ENCODE measurements around the gene LHFPL2.
"Not testable (repeated sequence)": the region's sequence is repeated elsewhere in the genome, so short reads cannot be mapped to it uniquely, and the experiment has no call there.

Gene LHFPL2

GRCh38 chr5:78497573-78498533 is 150.7 kb downstream of the LHFPL2 start:
- DNase-seq = no peak

- no peak for DNase-seq
Observed at GRCh38 chr5:78496373-78496772, 152.2 kb downstream of the LHFPL2 start.

GRCh38 chr5:78495800-78496199 is 152.8 kb downstream of the LHFPL2 start:
- no peak for DNase-seq

- DNase-seq = no peak
Observed at GRCh38 chr5:78492650-78493049, 155.9 kb downstream of the LHFPL2 start.

- no peak for DNase-seq
Observed at GRCh38 chr5:78492224-78492623, 156.3 kb downstream of the LHFPL2 start.

- no peak for DNase-seq
Observed at GRCh38 chr5:78490709-78491485, 157.7 kb downstream of the LHFPL2 start.

- DNase-seq = no peak
Observed at GRCh38 chr5:78487846-78488245, 160.7 kb downstream of the LHFPL2 start.

- DNase-seq = no peak
Observed at GRCh38 chr5:78486218-78486617, 162.4 kb downstream of the LHFPL2 start.

GRCh38 chr5:78483809-78484521 is 164.6 kb downstream of the LHFPL2 start:
- DNase-seq = no peak

- no peak for DNase-seq
Observed at GRCh38 chr5:78482948-78483347, 165.6 kb downstream of the LHFPL2 start.

- DNase-seq = no peak
Observed at GRCh38 chr5:78476795-78477194, 171.8 kb downstream of the LHFPL2 start.

- no peak for DNase-seq
Observed at GRCh38 chr5:78475370-78475769, 173.2 kb downstream of the LHFPL2 start.

GRCh38 chr5:78473751-78474150 is 174.8 kb downstream of the LHFPL2 start:
- no peak for DNase-seq

GRCh38 chr5:78472469-78473106 is 176.0 kb downstream of the LHFPL2 start:
- DNase-seq = no peak

GRCh38 chr5:78471896-78472295 is 176.7 kb downstream of the LHFPL2 start:
- DNase-seq = no peak

GRCh38 chr5:78467752-78468357 is 180.7 kb downstream of the LHFPL2 start:
- DNase-seq = no peak

GRCh38 chr5:78467140-78467539 is 181.4 kb downstream of the LHFPL2 start:
- no peak for DNase-seq

GRCh38 chr5:78458843-78459242 is 189.7 kb downstream of the LHFPL2 start:
- no peak for DNase-seq

GRCh38 chr5:78457507-78457906 is 191.1 kb downstream of the LHFPL2 start:
- DNase-seq = not testable (repeated sequence)

GRCh38 chr5:78449103-78449502 is 199.5 kb downstream of the LHFPL2 start:
- no peak for DNase-seq

GRCh38 chr5:78447775-78448424 is 200.7 kb downstream of the LHFPL2 start:
- no peak for DNase-seq
